ENCODE results near the gene NSUN2.
"Not testable (repeated sequence)": the region's sequence is repeated elsewhere in the genome, so short reads cannot be mapped to it uniquely, and the experiment has no call there.

NSUN2 gene

GRCh38 chr5:6632888-6633468 lies at the start of gene NSUN2, which contains the start of gene SRD5A1:
Gene NSUN2, minus strand, starts transcription at chr5:6633044. Its CDS starts 65 bp downstream, at chr5:6632979.
Gene SRD5A1, plus strand, starts transcription at chr5:6633440. Its CDS starts 137 bp downstream, at chr5:6633577.
- DNase-seq (ENCODE audit: extremely low spot score, insufficient read length, low read depth) (peak; percentile 98), FAIRE-seq (peak; percentile 80)

- no peak for FAIRE-seq
- DNase-seq (ENCODE audit: extremely low spot score, insufficient read length, low read depth): no peak
These were observed 49.4 kb upstream of the NSUN2 start for GRCh38 chr5:6682239-6682638.

GRCh38 chr5:6681682-6682081 lies 48.8 kb upstream of the NSUN2 start:
- no peak for DNase-seq (ENCODE audit: extremely low spot score, insufficient read length, low read depth)
- FAIRE-seq: no peak

DNA sequence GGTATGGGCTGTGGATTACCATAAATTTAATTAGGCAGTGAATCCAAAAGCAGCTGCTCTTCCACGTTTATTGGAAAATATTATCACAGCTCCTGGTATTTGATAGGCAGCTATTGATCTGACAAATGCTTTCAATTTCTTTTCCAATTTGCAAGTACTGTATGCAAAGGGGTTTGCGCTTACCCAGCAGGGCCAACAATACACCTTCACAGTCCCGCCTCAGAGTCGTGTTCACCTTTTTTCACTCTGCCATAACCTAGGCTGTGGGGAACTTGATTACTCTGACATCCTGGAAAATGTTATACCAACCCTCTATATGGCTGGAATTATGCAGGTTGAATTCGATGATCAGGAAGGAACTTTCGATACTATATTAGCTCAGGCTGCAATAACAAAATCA lies 48.1 kb upstream of the NSUN2 start:
- FAIRE-seq: no peak
- no peak for DNase-seq (ENCODE audit: extremely low spot score, insufficient read length, low read depth)

DNA sequence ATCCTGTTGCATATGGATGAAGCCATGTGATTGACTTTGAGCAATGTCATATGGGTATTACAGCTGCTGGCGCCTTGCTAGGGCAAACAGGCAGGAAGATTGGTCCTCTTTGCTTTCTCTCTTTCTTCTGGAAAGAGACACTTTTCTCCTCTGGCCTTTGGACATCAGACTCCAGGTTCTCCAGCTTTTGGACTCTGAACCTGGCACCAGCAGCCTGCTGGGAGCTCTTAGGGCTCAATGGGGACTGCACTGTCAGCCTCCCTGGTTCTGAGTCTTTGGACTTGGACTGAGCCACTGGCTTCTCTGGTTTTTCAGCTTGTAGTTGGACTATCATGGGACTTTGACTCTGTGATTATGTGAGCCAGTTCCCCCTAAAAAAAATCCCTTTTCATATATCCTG lies 45.5 kb upstream of the NSUN2 start:
- DNase-seq (ENCODE audit: extremely low spot score, insufficient read length, low read depth): no peak
- no peak for FAIRE-seq

- FAIRE-seq (no peak), DNase-seq (ENCODE audit: extremely low spot score, insufficient read length, low read depth) (no peak)
These were observed 43.9 kb upstream of the NSUN2 start for GRCh38 chr5:6676702-6677101.

- FAIRE-seq: no peak
- no peak for DNase-seq (ENCODE audit: extremely low spot score, insufficient read length, low read depth)
These were observed 43.1 kb upstream of the NSUN2 start for GRCh38 chr5:6675784-6676491.

GRCh38 chr5:6674886-6675285 lies 42.0 kb upstream of the NSUN2 start:
- no peak for FAIRE-seq
- DNase-seq (ENCODE audit: extremely low spot score, insufficient read length, low read depth): no peak

- FAIRE-seq (no peak), DNase-seq (ENCODE audit: extremely low spot score, insufficient read length, low read depth) (no peak)
These were observed 41.6 kb upstream of the NSUN2 start for GRCh38 chr5:6674421-6674820.

- FAIRE-seq (no peak), DNase-seq (ENCODE audit: extremely low spot score, insufficient read length, low read depth) (no peak)
These were observed 41.1 kb upstream of the NSUN2 start for GRCh38 chr5:6673963-6674362.

DNA sequence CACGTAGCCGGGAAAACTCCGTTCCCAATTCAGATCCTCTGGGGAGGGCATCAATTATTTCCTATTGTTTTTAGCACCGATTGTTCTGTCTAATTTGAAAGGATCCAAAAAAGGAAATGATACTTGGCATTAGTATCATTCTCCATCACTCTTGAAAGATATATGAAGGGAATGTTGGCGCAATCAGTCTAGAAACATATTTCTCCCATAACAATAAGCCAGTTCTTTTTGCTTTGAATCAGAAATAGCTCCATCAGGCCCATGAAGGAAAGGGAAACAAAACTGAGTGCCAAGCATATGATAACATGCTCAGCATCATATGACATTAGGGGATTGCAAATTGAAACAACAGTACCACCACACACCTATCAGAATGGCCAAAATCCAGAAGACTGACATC lies 40.2 kb upstream of the NSUN2 start:
- no peak for DNase-seq (ENCODE audit: extremely low spot score, insufficient read length, low read depth)
- FAIRE-seq: no peak

- FAIRE-seq; DNase-seq (ENCODE audit: extremely low spot score, insufficient read length, low read depth): not testable (repeated sequence)
These were observed 35.9 kb upstream of the NSUN2 start for GRCh38 chr5:6668717-6669116.

DNA sequence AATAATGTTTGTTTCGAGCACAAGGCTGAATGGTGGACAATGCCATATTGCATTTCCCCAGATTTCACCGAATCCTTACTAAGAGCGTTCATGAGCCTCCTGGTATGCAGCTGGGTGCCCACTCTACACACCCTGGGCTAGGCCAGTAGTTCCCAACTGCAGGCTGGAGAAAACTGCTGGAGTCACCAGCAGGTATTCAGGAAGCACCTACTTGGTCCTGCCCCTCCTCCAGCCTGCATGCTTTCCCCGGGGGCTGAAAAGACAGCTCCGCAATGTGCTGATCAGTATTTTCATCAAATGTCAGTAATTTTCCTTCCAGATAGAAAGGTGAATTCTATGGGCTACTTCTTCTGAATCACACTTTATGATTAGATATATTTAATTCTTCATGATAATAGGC lies 34.8 kb upstream of the NSUN2 start:
- no peak for FAIRE-seq

GRCh38 chr5:6666762-6667161 lies 33.9 kb upstream of the NSUN2 start:
- FAIRE-seq (no peak), DNase-seq (ENCODE audit: extremely low spot score, insufficient read length, low read depth) (no peak)

More for the DNA sequence above, 34.8 kb upstream of the NSUN2 start:
- DNase-seq (ENCODE audit: extremely low spot score, insufficient read length, low read depth): no peak

DNA sequence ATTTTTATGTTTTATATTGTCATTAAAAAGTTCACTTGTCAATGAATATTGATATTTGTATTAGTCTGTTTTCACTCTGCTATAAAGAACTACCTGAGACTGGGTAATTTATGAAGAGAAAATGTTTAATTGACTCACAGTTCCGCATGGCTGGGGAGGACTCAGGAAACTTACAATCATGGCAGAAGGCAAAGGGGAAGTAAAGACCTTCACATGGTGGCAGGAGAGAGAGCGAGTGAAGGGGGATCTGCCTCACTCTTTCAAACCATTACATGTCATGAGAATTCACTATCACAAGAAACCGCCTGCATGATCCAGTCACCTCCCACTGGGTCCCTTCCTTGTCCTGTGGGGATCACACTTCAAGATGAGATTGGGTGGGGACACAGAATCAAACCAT lies 27.8 kb upstream of the NSUN2 start:
- DNase-seq (ENCODE audit: extremely low spot score, insufficient read length, low read depth) (no peak), FAIRE-seq (peak; percentile 76)

GRCh38 chr5:6659941-6660684 lies 27.3 kb upstream of the NSUN2 start:
- FAIRE-seq: no peak
- DNase-seq (ENCODE audit: extremely low spot score, insufficient read length, low read depth): peak; percentile 26

DNA sequence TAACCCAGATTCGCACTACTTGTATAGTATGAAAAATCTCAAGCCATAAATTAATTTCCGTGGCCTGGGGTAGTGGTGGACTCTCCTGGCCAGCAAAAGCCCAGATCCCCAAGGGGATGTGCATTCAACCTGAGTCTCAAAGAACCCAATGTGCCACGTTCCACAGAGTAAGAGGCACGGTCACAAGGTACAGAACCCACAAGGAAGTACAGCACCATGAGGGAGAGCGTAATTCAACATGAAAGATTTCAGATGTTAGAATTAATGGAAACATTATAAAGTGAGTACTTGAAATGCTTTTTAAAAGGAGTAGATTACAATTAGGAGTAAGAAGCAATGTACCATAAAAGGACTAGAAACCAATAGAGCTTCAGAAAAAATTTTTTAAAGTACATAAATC lies 23.8 kb upstream of the NSUN2 start:
- FAIRE-seq: no peak
- DNase-seq (ENCODE audit: extremely low spot score, insufficient read length, low read depth): no peak

- DNase-seq (ENCODE audit: extremely low spot score, insufficient read length, low read depth) (no peak), FAIRE-seq (no peak)
These were observed 22.6 kb upstream of the NSUN2 start for GRCh38 chr5:6655432-6655831.

- FAIRE-seq (peak; percentile 9), DNase-seq (ENCODE audit: extremely low spot score, insufficient read length, low read depth) (no peak)
These were observed 19.2 kb upstream of the NSUN2 start for GRCh38 chr5:6652025-6652424.

DNA sequence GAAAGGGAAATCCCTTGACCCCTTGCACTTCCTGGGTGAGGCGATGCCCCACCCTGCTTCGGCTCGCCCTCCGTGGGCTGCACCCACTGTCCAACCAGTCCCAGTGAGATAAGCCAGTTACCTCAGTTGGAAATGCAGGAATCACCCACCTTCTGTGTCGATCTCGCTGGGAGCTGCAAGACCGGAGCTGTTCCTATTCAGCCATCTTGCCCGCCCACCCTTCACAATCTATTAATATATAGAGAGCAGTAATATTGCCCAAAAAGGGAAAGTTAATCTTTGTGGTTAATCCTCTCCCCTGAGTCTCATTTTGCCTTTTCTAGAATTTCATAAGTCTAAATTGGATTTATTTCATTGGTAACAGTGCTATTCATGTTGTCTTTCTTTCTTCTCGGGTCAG lies 16.8 kb upstream of the NSUN2 start:
- FAIRE-seq: no peak
- no peak for DNase-seq (ENCODE audit: extremely low spot score, insufficient read length, low read depth)

GRCh38 chr5:6649186-6649585 lies 16.3 kb upstream of the NSUN2 start:
- FAIRE-seq (no peak), DNase-seq (ENCODE audit: extremely low spot score, insufficient read length, low read depth) (no peak)

All from GM18507 (cell line).